ENCODE data around the gene ZFYVE16.
"Not testable (repeated sequence)": the region's sequence is repeated elsewhere in the genome, so short reads cannot be mapped to it uniquely, and the experiment has no call there.

The ZFYVE16 gene

DNA sequence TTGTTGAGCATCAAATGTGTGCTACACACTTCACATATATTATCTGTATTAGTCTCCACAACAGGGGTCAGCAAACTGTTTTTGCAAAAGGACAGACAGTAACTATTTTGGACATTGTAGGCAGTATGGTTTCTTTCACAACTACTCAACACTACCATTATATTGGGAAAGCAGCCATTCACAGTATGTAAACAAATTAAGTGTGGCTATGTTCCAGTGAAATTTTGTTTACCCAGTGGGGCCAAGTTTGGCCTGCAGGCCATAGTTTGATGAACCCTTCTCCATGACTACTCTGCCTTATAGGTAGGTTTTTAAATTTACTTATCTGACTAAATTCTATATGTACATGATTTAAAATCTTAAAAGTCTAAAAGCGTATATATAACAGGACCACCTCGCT lies 67.1 kb downstream of the ZFYVE16 start:
- Histone ChIP-seq H3K9ac (ENCODE audit: low read depth, low read length) (no peak overlapping the region), H3K4me2 (ENCODE audit: low read length) (no peak overlapping the region), H3K36me3 (ENCODE audit: insufficient read depth, low read length) (peaks cover 28% of the 10 kb centered on the region)

GRCh38 chr5:80479713-80480112 lies 71.8 kb downstream of the ZFYVE16 start:
- H3K27me3 ChIP-seq (ENCODE audit: control insufficient read depth, insufficient read depth, low read length), result no peaks in the 10 kb centered on the region
- no peak overlapping the region for H3K4me2 ChIP-seq (ENCODE audit: low read length)
- H3K36me3 ChIP-seq (ENCODE audit: insufficient read depth, low read length), result peaks cover 25% of the 10 kb centered on the region
- H3K4me3 ChIP-seq (ENCODE audit: low read length), result no peak overlapping the region
- no peaks in the 10 kb centered on the region for H3K9me3 ChIP-seq (replicated peaks; ENCODE audit: low read length)
- H3K9ac ChIP-seq (ENCODE audit: low read depth, low read length), result no peak overlapping the region
- no peaks in the 10 kb centered on the region for H3K4me1 ChIP-seq (ENCODE audit: control insufficient read depth, insufficient read depth, low read length)

More for the DNA sequence above, 67.1 kb downstream of the ZFYVE16 start:
- no peaks in the 10 kb centered on the region for H3K4me1 ChIP-seq (ENCODE audit: control insufficient read depth, insufficient read depth, low read length)
- no peaks in the 10 kb centered on the region for H3K9me3 ChIP-seq (replicated peaks; ENCODE audit: low read length)
- no peaks in the 10 kb centered on the region for H3K27me3 ChIP-seq (ENCODE audit: control insufficient read depth, insufficient read depth, low read length)
- H3K4me3 ChIP-seq (ENCODE audit: low read length), result no peak overlapping the region

GRCh38 chr5:80480354-80480753 lies 72.5 kb downstream of the ZFYVE16 start:
- Histone ChIP-seq H3K36me3 (ENCODE audit: insufficient read depth, low read length) (peaks cover 18% of the 10 kb centered on the region), H3K4me2 (ENCODE audit: low read length) (no peak overlapping the region), H3K9me3 (replicated peaks; ENCODE audit: low read length) (no peaks in the 10 kb centered on the region), H3K27me3 (ENCODE audit: control insufficient read depth, insufficient read depth, low read length) (no peaks in the 10 kb centered on the region), H3K4me1 (ENCODE audit: control insufficient read depth, insufficient read depth, low read length) (no peaks in the 10 kb centered on the region), H3K4me3 (ENCODE audit: low read length) (no peak overlapping the region), H3K9ac (ENCODE audit: low read depth, low read length) (no peak overlapping the region)

GRCh38 chr5:80481019-80481893 lies 73.4 kb downstream of the ZFYVE16 start:
- Histone ChIP-seq H3K9me3 (replicated peaks; ENCODE audit: low read length) (no peaks in the 10 kb centered on the region), H3K4me3 (ENCODE audit: low read length) (no peak overlapping the region), H3K4me1 (ENCODE audit: control insufficient read depth, insufficient read depth, low read length) (no peaks in the 10 kb centered on the region), H3K4me2 (ENCODE audit: low read length) (no peak overlapping the region), H3K9ac (ENCODE audit: low read depth, low read length) (no peak overlapping the region), H3K27me3 (ENCODE audit: control insufficient read depth, insufficient read depth, low read length) (no peaks in the 10 kb centered on the region), H3K36me3 (ENCODE audit: insufficient read depth, low read length) (peaks cover 15% of the 10 kb centered on the region)

- Histone ChIP-seq H3K9ac (ENCODE audit: low read depth, low read length) (no peak overlapping the region), H3K4me1 (ENCODE audit: control insufficient read depth, insufficient read depth, low read length) (no peaks in the 10 kb centered on the region), H3K9me3 (replicated peaks; ENCODE audit: low read length) (no peaks in the 10 kb centered on the region), H3K27me3 (ENCODE audit: control insufficient read depth, insufficient read depth, low read length) (no peaks in the 10 kb centered on the region), H3K36me3 (ENCODE audit: insufficient read depth, low read length) (peaks cover 12% of the 10 kb centered on the region), H3K4me2 (ENCODE audit: low read length) (no peak overlapping the region), H3K4me3 (ENCODE audit: low read length) (no peak overlapping the region)
Measured at GRCh38 chr5:80482578-80482977, 74.7 kb downstream of the ZFYVE16 start.

GRCh38 chr5:80483636-80484232 lies 75.9 kb downstream of the ZFYVE16 start:
- Histone ChIP-seq H3K27me3 (ENCODE audit: control insufficient read depth, insufficient read depth, low read length) (no peaks in the 10 kb centered on the region), H3K9ac (ENCODE audit: low read depth, low read length) (no peak overlapping the region), H3K36me3 (ENCODE audit: insufficient read depth, low read length) (peaks cover 10% of the 10 kb centered on the region), H3K9me3 (replicated peaks; ENCODE audit: low read length) (no peaks in the 10 kb centered on the region), H3K4me2 (ENCODE audit: low read length) (no peak overlapping the region), H3K4me1 (ENCODE audit: control insufficient read depth, insufficient read depth, low read length) (peaks cover 3% of the 10 kb centered on the region), H3K4me3 (ENCODE audit: low read length) (no peak overlapping the region)

GRCh38 chr5:80487444-80487828 lies 79.6 kb downstream of the ZFYVE16 start:
- Histone ChIP-seq H3K4me2 (ENCODE audit: low read length) (peak overlapping the region; percentile 98), H3K4me1 (ENCODE audit: control insufficient read depth, insufficient read depth, low read length) (peaks cover 3% of the 10 kb centered on the region), H3K9ac (ENCODE audit: low read depth, low read length) (peak overlapping the region; percentile 83), H3K9me3 (replicated peaks; ENCODE audit: low read length) (no peaks in the 10 kb centered on the region), H3K27me3 (ENCODE audit: control insufficient read depth, insufficient read depth, low read length) (no peaks in the 10 kb centered on the region), H3K36me3 (ENCODE audit: insufficient read depth, low read length) (peaks cover 8% of the 10 kb centered on the region), H3K4me3 (ENCODE audit: low read length) (peak overlapping the region; percentile 86)

- H3K4me2 ChIP-seq (ENCODE audit: low read length), result peak within 1 kb of the TSS; percentile 98
- H3K4me3 ChIP-seq (ENCODE audit: low read length), result peak within 1 kb of the TSS; percentile 86
- peaks cover 3% of the 10 kb centered on the region for H3K4me1 ChIP-seq (ENCODE audit: control insufficient read depth, insufficient read depth, low read length)
- H3K27me3 ChIP-seq (ENCODE audit: control insufficient read depth, insufficient read depth, low read length), result no peaks in the 10 kb centered on the region
- H3K9me3 ChIP-seq (replicated peaks; ENCODE audit: low read length), result no peaks in the 10 kb centered on the region
- peak within 1 kb of the TSS; percentile 83 for H3K9ac ChIP-seq (ENCODE audit: low read depth, low read length)
- peaks cover 6% of the 10 kb centered on the region for H3K36me3 ChIP-seq (ENCODE audit: insufficient read depth, low read length)
Measured at GRCh38 chr5:80487829-80488721, 80.2 kb downstream of the ZFYVE16 start, which contains the start of gene FAM151B. FAM151B (plus strand) TSS chr5:80488100; CDS start chr5:80488124, 24 bp downstream.

- no peak overlapping the region for H3K4me2 ChIP-seq (ENCODE audit: low read length)
- no peaks in the 10 kb centered on the region for H3K36me3 ChIP-seq (ENCODE audit: insufficient read depth, low read length)
- H3K9me3 ChIP-seq (replicated peaks; ENCODE audit: low read length), result no peaks in the 10 kb centered on the region
- no peaks in the 10 kb centered on the region for H3K27me3 ChIP-seq (ENCODE audit: control insufficient read depth, insufficient read depth, low read length)
- no peak overlapping the region for H3K4me3 ChIP-seq (ENCODE audit: low read length)
- H3K9ac ChIP-seq (ENCODE audit: low read depth, low read length), result no peak overlapping the region
- peaks cover 3% of the 10 kb centered on the region for H3K4me1 ChIP-seq (ENCODE audit: control insufficient read depth, insufficient read depth, low read length)
Measured at GRCh38 chr5:80491296-80491695, 83.4 kb downstream of the ZFYVE16 start.

DNA sequence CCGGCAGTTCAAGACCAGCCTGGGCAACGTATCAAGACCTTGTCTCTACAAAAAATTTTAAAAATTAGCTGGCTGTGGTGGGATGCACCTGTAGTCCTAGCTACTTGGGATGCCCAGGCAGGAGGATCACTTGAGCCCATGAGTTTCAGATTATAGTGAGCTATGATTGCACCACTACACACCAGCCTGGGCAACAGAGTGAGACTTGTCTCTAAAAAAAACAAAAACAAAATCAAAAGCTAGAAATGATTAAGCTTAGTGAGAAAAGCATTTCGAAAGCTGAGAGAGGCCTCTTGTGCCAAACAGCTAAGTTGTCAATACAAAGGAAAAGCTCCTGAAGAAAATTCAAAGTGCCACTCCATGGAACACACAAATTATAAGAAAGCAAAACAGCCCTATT lies 84.9 kb downstream of the ZFYVE16 start:
- Histone ChIP-seq H3K9me3 (replicated peaks; ENCODE audit: low read length) (no peaks in the 10 kb centered on the region), H3K27me3 (ENCODE audit: control insufficient read depth, insufficient read depth, low read length) (no peaks in the 10 kb centered on the region), H3K36me3 (ENCODE audit: insufficient read depth, low read length) (no peaks in the 10 kb centered on the region), H3K4me1 (ENCODE audit: control insufficient read depth, insufficient read depth, low read length) (peaks cover 3% of the 10 kb centered on the region), H3K4me3 (ENCODE audit: low read length) (no peak overlapping the region), H3K4me2 (ENCODE audit: low read length) (no peak overlapping the region), H3K9ac (ENCODE audit: low read depth, low read length) (no peak overlapping the region)

- H3K27me3 ChIP-seq (ENCODE audit: control insufficient read depth, insufficient read depth, low read length); H3K4me3 ChIP-seq (ENCODE audit: low read length); H3K36me3 ChIP-seq (ENCODE audit: insufficient read depth, low read length); H3K9ac ChIP-seq (ENCODE audit: low read depth, low read length); H3K9me3 ChIP-seq (replicated peaks; ENCODE audit: low read length); H3K4me1 ChIP-seq (ENCODE audit: control insufficient read depth, insufficient read depth, low read length); H3K4me2 ChIP-seq (ENCODE audit: low read length): not testable (repeated sequence)
Measured at GRCh38 chr5:80493443-80493842, 85.6 kb downstream of the ZFYVE16 start.

All from skeletal muscle satellite cell (primary cell).